Omental fat pad (tissue), 4 donors: Measurements from ENCODE around the gene TAPT1. TPM values are rescaled to one million over a fixed set of nuclear protein-coding genes. Genes with fewer than 3 reads are reported as not detected.
"Not testable (repeated sequence)": the region's sequence is repeated elsewhere in the genome, so short reads cannot be mapped to it uniquely, and the experiment has no call there.

Experiments used
- ATAC-seq: fragments of 150-250 bp; one replicate; pipeline ENCODE4 v1.9.1; 2016; ENCODE audit warnings: mild to moderate bottlenecking, moderate library complexity; ENCODE audit not compliant: low FRiP score
- DNase-seq: peaks from one replicate; pipeline ENCODE4 v3.0.0-alpha.2; 2019; ENCODE audit warnings: low spot score
- total RNA-seq, 4 donors: library from RNA; depleted of rRNA; stranded (reverse); fragments of >200 nt; gene quantifications; one replicate each; pipeline ENCODE4 v1.1.0, GENCODE V29; 2016
- TF ChIP-seq, protein P1 (sequence below), 3 donors: fragments of 450-650 bp; IDR thresholded peaks; one replicate each; pipeline ENCODE4 v1.5.1; 2016 to 2017; ENCODE audit warnings: antibody characterized with exemption in 3 of 3, mild to moderate bottlenecking in 3 of 3, moderate library complexity in 2 of 3

TAPT1 gene
- total RNA-seq, 4 donors from 2014 or later, result 21.5 to 31.9 (median 28.6) TPM

DNA sequence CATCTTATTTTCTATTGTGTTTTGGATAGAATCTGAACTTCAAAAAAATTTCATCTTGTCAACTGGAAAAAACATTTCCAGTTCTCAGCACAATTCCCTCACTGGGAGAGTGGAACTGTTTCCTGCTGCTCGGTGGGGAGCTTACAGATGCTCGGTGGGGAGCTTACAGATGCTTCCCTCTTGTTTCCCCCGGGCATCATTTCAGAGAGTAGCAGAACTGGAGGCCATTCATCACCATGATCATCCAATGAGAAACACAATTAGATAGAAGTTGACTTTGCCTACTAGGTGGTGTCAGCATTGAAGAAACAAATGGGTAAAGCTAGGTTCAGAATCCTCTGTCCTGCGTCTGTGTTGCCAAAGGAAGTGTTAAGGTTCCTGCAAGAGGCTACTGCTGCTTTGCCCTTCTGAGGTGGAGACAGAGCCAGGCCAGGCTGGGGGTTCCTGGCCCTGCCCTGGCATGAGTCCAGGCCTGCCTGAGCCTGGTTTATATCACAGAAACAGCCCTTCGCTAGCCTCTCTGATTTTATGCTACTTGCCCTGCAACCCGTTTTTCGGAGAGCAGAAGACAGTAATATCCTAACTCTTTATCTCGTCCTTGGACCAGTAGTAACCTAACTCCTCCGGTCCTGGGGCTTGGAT, 70.6 kb downstream of the TAPT1 start:
- no peak for DNase-seq
- ATAC-seq, result no peak
- TF ChIP-seq, protein P1, sequence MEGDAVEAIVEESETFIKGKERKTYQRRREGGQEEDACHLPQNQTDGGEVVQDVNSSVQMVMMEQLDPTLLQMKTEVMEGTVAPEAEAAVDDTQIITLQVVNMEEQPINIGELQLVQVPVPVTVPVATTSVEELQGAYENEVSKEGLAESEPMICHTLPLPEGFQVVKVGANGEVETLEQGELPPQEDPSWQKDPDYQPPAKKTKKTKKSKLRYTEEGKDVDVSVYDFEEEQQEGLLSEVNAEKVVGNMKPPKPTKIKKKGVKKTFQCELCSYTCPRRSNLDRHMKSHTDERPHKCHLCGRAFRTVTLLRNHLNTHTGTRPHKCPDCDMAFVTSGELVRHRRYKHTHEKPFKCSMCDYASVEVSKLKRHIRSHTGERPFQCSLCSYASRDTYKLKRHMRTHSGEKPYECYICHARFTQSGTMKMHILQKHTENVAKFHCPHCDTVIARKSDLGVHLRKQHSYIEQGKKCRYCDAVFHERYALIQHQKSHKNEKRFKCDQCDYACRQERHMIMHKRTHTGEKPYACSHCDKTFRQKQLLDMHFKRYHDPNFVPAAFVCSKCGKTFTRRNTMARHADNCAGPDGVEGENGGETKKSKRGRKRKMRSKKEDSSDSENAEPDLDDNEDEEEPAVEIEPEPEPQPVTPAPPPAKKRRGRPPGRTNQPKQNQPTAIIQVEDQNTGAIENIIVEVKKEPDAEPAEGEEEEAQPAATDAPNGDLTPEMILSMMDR (IDR thresholded peaks at IDR 0.05), result no peak

DNA sequence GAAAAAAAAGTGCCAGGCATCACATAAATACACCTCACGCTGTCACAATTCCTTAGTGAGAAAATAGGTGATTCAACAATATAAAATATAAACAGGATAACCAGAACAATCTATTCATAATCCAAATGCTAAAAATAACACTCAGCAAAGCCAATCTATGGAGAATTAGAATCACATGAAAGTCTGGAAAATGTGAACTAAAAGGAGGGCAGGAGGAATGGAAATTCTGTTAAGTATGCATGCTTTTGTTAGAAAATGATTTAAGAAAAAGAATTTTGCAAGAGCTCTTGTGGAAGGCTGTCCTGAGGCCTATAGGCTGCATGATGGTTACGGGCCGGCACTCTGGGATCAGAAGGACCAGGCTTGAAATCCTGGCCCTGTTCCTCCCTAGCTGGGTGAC, 71.8 kb downstream of the TAPT1 start:
- TF ChIP-seq, protein P1 (IDR thresholded peaks at IDR 0.05), result no peak
- DNase-seq, result no peak
- ATAC-seq, result no peak

DNA sequence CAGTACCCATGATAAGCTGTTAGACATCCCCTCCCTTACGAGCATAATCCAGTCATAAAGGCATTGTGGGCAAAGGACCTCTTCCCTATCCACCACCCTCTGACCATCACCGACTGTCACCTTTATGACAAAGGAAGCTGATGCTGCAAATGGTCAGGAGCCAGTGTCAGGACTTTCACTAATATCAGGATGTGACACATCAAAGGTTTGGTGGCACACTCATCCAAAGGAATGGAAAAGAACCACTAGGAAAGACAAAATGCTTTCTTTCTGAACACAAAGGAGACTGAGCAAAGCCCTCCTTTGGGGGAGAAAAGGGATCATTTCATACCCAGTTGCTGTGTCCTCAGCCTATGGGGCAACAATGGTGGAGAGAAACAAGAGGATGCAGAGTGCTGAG, 75.6 kb downstream of the TAPT1 start:
- DNase-seq (no peak), ATAC-seq (no peak)
- TF ChIP-seq, protein P1 (IDR thresholded peaks at IDR 0.05), result no peak

DNA sequence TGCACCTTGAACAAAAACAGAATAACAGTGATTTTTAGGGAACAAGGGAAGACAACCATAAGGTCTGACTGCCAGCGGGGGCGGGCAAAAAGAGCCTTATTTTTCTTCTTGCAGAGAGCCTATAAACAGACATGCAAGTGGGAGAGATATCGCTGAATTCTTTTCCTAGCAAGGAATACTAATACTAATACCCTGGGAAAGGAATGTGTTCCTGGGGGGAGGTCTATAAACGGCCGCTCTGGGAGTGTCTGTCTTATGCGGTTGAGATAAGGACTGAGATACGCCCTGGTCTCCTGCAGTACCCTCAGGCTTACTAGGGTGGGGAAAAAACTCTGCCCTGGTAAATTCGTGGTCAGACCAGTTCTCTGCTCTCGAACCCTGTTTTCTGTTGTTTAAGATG, 81.4 kb downstream of the TAPT1 start:
- not testable (repeated sequence) for DNase-seq, ATAC-seq

DNA sequence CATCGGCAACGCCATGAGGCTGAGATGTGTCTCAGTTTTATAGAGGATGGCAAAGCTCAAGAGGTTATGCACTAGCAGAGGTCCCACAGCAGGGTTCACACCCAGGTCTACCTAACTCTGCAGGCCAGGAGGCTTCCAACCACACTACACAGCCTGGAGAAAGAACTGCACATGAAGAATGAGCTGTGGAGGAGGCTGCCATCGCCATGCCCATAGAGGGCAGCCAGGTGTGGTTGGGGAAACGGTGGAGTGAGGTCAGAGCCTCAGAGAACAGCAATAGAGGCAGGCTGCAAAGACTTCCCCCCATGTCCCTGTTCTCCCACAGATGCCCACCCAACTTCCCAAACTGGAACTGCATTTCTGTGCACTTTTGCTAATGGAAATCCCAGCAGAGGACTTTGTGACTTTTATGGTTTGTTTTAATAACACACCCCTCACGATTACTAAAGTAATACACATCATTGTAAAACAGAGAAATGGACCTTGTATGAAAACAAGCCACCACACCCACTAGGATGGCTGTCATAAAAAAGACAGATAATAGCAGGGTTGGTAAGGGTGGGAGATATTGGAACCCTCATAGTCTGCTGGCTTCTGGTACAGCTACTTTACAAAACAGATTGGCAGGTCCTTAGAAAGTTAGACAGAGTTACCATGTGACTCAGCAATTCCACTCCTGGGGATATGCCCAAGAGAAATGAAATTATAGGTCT, 83.5 kb downstream of the TAPT1 start:
- no peak for DNase-seq
- ATAC-seq, result no peak
- TF ChIP-seq, protein P1 (IDR thresholded peaks at IDR 0.05), result no peak

DNA sequence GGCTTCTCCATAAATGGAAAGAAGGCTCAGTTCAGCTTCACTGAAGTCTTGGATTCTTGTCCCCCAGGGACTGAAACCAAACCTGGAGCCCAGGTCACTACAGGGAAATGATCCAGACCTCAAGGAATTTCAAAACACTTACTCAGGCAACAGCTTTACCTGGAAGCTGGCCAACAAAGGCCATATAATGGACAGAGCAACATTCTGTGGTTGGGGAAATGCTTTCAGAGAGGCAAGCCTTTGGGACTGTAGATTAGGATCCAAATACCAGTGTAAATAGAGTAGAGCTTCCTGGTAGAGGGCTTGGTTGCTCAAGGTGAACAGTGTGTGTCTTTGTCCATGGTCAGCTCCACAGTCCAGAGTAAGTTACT, 85.4 kb downstream of the TAPT1 start:
- ATAC-seq (no peak), DNase-seq (no peak)
- TF ChIP-seq, protein P1 (IDR thresholded peaks at IDR 0.05), result no peak

DNA sequence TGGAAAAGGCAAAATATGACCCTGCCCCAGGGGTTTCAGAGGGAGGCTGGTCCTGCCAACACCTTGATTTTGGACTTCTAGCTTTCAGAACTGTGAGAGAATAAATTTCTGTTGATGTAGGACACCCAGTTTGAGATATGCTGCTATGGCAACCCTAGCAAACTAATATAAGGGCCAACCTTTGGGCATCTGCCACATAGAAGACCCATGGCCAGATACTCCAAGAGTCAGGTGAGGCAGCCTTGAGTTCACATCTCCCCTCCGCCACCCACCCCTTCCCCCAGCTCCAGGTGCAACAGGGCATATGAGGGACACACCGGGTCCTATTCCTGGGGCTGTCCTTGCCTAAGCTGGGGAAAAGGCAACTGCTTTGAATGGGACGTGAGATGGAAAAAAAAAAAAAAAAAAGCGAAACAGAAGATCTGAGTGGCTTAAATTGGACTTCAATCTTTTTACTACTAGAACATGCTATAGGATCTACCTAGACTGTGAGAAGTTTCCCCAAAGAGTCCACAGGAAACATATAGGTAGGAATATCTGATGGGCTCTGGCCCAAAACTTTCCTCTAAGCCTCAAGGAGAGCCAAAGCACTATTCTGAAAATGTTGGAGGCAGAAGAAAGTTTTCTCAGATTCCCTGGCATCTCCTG, 85.9 kb downstream of the TAPT1 start:
- ATAC-seq, result no peak

More for the DNA sequence above, 85.9 kb downstream of the TAPT1 start:
- TF ChIP-seq, protein P1 (IDR thresholded peaks at IDR 0.05), result no peak
- DNase-seq, result no peak
